DMS 273 (cell line): Measurements from ENCODE around the gene ZXDC.

Experiments
- DNase-seq: peaks from one replicate; lab custom pipeline; 2025; ENCODE audit not compliant: unreplicated experiment; lab: John Stamatoyannopoulos, UW

ZXDC gene

DNA sequence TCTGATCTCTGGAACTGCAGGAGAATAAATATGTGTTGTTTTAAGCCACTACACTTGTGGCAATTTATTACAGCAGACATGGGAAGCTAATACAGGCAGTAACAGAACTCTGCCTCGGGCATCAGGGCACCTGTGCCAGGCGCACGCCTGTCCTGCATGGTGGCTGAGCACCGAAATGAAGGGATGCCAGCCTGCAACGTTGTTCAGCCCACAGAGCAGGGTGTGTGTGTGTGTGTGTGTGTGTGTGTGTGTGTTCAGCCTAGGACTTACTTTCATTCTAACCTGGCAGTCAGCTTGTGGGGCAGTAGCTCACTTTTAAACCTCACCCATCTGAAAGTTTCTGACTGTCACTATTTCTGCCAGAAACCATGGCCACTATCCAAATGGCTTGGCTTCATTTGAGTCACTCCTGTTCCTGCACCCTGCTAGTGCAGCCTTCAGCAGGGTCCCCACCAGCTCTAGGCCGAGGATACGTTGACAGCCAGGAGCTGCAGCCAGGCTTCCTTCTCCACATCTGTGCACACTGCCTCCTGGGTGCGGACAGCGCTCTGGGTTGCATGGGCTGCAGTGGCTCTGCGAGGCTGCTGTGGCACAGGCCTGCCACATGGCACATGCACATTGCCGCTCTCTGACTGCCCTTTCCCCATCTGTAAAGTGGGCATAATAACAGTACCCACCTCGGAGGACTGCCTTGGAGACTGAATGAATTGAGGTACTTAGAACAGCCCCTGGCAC, 37.4 kb upstream of the ZXDC start:
- no peak for DNase-seq

DNA sequence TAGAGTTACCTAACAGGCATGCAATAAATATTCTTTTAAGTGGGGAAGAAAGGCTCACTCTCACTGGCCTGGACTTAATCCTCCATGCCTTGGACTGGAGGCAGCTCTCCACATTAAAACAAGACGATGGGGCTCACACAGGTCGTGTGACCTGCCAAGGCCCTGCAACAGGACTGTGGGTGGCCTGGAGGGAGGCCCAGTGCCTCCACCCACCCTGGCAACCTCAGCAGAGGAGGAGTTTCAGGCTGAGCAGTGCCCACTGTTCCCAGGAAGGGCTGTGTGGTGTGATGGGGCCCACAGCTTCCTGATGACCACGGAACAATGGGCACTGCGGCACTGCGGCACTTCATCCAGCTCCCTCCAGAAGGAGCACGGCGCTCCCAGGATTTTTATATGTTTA, 36.3 kb upstream of the ZXDC start:
- no peak for DNase-seq

DNA sequence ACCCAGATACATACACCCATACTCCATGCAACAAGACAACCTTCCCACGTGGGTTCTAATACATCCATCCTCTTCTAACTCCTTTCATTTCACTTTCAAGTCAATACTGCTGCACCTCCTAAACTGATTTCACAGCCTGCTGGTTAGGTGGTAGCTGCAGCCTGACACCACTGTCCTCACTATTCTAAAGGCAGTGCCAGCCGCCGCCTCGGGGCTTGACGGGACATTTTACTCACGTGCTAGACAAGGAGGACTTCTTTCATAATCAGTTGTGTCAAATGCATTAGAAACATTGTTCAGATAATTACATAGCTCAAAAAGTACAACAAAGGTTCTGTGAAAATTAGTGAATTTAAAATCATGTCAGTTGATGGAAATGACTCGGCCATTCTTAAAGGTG, 35.6 kb upstream of the ZXDC start:
- DNase-seq = no peak

DNA sequence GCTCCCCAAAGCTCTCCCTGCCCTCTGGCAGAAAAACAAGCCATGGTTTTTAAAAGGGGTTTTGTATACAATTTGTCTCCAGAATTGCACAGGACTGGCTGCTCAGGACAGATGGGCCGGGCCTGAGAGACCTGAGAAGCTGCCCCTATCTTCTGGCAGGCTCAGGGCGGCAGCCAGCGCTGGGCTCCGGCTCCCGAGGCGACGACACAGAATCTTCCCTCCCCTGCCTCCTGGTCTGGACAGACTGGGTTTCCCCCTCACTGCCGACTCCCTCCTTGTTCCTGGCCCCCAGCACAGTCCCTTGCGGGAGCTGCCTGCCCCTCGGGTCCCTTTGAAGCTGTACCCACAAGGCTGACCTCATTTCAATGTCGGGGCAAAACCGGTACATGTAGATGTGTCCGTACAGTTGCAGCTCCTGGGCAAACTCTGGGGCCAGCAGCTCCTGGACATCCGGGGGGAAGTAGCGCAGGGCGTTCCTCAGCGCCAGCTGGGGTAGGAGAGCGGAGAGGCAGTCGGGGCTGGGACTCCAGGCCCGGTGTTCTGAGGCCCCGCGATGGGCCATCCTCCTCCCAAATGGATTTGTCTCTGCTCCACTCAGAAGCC, 34.7 kb upstream of the ZXDC start:
- DNase-seq = peak; percentile 52

DNA sequence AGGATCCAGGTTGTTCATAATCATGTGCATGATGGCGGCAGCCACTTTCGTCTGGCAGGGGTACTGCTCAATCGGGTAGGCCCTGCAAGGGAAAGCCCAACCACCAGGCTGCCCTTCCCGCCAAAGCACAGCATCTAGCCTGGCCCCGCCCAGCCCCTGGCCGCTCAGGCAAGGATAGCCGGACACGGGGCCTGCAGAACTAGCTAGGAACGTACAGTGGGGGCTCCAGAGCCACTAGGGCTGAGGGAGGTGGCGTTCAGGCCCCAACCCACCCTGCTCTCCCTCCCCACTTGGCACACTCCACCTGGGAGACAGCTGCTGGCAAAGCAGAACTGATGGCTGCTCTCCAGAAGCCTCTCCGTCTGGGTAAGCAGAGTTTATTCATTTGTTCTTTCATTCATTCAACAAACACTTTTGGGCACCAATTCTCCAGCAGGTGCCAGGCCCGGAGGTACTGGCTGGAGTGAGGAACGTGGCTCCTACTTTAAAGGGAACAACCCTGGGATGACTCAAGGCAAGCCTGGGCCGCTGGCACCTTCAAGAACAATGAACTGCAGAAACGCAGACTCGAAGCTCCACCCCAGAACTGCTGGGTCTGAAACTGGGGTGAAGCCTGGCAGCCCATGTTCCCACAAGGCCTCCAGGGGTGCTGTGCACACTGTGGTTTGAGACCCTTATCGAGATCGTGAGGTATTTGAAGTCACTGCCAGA, 34.1 kb upstream of the ZXDC start:
- DNase-seq = peak; percentile 78

DNA sequence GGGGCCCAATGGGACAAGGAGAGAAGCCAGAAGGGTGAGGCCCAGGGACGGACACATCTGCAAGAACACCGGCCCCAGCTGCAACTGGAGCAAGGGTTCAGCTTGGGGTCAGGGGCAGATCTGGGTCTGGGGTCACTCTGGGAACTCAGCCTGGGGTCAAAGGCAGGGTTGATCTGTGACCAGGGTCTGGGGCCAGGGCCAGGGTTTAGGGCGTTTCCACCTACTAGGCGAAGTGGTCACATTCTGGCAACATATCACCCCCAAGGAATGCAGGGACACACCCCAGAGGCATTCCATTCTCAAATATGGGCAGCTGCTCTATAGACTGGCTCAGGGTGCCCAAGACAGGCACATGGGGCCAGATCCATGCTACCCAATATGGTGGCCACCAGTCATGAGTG, 32.9 kb upstream of the ZXDC start:
- no peak for DNase-seq

DNA sequence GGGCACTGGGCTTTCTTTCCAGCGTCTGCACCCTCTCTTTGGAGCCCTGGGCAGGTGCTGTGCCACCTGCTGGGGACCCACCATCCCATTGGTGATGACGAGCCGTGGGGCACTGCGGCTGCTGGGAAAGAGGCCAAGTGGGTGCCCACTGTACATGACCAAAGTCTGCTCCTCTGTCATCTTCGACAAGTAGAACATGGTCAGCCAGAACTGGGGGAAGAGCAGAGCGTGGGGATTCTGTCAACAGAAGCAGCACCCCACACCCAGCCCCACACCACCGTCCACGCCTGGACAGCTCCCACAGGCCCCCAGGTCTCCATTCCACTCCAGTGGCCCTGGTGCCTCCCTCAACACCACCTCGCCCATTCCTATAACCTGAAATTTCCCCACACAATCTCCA, 32.2 kb upstream of the ZXDC start:
- DNase-seq = no peak

DNA sequence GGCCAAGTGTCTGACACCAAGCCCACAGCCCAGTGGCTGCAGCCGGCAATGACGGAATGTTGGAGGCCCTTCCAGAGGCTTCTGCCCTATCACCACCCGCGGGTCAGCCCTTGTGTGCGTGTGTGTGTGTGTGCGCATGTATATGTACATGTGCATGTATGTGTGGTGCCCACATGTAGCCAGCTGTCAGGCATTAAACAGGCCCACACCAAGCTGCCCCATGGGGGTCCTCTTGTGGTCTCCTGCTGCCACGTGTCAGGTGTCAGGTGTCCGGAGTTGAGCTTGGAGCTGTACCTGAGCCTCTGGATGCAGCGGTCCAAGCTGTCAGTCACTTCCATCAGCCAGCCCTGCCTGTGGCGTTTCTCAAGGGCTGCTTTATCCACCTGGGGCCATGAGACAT, 28.0 kb upstream of the ZXDC start:
- no peak for DNase-seq

DNA sequence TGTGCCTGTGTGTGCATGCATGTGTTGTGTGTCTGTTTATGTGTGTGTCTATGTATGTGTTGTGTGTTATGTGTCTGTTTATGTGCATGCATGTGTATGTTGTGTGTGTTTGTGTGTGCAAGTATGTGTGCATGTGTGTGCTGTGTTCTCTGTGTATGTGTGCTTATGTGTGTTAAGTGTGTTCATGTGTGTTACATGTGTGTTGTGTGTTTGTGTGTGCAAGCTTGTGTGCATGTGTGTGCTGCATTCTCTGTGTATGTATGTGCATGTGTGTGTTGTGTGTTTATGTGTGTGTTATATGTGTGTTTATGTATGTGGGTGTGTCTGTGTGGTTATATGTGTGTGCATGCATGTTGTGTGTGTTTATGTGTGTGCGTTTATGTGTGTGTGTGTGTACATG, 27.0 kb upstream of the ZXDC start:
- no peak for DNase-seq

DNA sequence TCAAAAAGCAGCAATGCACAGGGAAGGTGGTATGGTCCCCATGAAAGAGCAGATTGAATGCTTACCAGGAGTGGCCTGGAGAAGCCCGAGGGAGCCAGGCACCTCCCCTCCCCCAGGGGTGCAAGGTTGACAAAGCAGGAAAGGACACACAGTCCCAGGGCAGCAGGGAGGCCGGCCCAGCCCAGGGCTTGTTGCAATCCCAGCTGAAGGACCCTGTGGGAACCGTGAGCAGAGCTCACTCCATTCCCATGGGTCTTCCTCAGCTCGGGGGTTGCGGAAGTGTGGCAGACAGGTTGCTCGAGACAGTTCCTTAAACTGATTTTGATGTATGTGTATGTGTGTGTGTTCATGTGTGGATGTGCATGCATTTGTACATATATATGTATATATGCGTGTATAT, 26.0 kb upstream of the ZXDC start:
- peak; percentile 24 for DNase-seq

DNA sequence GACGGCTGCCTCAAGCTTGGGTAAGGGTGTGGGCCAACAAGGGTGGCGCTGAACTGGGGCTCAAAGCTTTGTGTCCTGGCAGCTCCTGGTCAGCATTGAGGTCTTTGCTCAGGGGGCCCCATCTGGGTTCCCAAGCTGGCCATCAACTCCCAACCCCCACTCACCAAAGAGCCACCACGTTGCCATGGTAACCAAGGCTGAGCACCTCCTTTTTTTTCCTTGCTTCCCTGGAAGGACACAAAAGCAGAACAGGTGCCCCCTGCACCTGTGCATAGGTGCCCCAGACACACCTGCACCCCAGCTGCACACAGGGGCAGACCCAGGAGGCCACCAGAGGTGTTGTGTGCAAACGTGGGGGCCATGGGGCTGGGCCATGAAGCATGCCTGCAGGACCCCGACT, 25.4 kb upstream of the ZXDC start:
- peak; percentile 36 for DNase-seq

DNA sequence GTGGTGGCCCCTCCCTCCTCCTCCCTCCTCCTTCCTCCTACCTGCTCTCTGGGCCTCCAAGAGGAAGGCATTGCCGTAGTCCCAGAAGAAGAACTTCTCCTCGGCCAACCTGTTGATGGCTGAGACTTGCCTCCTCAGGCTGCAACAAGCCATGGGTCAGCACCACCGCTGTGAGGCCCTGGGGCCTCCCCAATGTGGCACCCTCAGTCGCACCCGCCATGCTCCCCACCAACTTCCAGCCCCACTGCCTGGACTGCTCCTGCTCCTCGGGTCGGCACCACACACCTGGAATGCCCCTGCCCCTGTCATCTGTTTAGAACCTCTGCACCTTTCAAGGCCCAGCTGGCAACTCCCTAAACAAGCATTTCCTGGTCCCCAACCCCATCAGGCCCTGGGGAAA, 24.3 kb upstream of the ZXDC start:
- no peak for DNase-seq

DNA sequence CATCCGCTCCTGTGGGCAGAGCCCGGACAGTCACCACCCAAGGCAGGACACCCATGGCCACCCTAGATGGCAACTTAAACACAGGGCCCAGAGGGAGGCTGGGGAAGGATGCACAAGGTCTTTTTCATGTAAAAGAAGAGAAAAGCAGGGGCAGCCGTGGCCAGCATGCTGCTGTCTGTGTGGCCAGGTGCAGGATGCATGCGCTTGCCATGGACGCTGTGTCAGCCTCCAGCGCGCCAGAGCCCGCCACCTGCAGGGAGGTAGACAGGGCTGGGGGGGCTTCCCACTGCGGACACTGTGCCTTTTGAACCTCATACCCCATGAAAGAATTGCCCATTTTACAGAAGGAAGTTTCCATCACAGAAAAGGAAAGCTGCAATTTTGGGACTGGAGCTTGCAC, 23.7 kb upstream of the ZXDC start:
- no peak for DNase-seq

DNA sequence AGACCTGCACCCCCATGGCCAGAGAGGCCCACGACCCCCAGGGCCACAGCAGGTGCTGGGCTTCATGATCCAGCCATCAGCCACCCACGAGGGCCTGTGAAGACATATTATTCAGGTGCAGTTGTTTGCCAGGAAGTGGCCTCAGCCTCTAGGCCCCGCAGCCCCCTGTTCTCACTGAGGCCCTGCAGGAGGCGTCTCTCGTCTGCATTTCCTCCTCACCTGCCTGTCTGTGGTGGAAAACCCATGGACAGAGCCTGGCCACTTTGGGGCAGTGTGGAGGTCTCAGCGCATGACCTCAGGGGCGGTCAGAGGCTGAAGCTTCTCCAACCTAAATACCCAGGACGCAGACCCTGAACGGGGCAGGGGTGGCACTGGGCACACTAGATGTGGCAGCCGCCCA, 23.2 kb upstream of the ZXDC start:
- no peak for DNase-seq

DNA sequence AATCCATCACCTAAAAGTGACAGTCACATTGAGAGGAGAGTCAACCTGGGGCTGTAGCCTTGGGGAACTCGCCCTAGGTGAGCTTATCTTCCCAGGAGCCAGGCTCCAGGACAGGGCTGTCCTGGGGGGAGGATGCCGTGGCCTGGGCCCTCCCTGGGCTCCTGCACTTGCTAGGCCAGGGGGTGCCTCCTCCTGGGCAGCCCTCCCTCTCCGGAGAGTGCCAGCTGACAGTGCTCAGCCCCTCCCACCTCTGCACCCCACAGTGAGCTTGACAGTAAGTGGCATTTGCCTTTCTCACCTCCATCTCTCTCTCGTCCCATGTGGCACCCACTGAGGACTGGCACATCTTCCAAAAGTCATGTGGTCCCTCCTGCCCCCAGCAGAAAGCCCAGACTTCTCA, 22.8 kb upstream of the ZXDC start:
- no peak for DNase-seq

DNA sequence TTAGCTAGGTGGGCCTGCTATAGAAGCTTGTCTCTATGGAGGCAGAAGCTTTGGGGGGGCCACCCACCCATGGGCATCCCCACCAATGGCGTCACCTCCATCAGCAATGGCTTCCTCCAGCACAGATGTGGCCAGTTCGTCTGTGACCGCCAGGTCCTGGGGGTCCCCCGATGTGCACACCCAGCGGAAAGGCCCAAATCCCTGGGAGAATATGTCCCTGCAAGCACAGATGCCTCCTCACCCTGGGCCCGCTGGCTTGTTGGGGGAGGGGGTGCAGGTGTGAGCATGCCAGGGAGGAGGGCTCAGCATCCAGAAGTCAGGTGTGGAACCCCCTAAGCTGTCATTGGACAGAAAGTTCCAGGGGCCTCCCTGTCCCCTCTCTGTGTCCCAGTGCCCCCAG, 22.3 kb upstream of the ZXDC start:
- no peak for DNase-seq

DNA sequence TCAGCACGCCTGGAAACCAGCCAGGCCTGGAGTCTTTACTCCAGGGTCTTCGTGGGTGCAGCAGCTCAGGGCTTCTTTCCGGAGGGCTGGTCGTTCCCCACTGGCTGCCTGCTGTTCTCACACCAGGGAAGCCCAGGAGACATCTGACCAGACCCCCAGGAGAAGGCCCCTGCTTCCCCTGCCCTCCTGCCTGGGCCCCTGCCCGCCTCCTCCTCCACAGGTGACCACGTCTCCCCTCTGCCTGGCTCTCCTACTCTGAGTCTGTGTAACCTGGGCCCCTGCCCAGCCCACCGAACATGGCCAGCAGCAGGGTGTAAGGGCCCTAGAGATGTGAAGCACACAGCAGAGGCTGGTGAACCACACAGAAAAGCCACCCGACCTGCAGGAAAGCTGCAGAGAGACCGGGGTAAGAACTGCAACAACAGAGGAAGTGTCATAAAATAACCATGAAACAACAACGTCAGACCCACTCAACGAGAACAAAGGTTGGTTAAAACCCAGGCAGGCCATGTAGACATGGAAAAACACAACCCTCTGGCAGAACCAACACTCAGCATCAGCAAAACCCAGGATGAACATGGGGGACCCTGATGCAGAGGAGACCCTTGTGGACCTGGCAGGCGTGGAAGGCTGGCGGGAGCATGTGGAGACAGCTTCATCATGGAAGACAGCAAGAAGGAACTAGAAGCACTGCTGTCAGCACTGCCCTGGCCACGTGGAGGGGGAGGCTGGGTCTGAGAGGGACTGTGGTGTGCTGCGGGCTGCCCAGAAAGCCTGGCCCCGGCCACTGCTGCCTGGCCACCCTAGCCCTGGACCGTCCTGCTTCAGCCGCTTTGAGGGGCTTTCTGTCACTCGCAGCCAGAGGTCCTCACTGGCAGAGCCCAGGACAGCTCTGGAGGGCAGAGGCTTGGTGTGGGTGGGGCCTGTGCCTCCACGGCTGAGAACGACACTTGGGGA, 21.5 kb upstream of the ZXDC start:
- no peak for DNase-seq

DNA sequence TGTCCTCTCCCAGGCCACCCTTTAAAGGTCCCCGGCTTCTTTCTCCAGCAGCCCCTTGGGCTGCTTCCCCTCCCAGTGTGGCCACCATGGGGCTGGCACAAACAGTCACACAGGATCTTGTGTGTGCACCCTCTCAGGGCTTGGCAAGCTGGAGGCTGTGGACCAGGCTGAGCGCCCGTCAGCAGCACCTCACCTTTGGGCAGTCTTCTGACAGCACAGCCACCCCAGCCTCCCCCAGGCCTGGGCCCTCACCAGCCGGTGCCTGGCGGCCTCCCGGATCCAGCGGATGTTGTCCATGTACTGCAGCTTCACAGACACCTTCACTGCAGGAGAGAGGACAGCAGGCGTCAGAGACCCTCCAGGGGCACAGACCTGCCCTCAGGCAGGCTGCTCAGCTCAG, 20.1 kb upstream of the ZXDC start:
- DNase-seq = no peak

DNA sequence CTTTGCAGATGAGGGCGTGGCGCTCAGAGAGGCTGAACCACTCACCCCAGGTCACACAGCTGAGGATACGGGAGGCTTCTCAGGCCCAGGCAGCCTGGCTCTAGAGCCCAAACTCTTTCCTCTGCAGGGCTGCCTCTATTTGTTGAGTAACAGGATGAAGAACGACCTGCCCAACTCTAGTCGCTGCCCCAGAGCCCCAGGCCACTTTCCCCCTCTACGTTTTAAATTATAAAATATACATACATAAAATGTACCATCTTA, 19.2 kb upstream of the ZXDC start:
- DNase-seq = no peak

DNA sequence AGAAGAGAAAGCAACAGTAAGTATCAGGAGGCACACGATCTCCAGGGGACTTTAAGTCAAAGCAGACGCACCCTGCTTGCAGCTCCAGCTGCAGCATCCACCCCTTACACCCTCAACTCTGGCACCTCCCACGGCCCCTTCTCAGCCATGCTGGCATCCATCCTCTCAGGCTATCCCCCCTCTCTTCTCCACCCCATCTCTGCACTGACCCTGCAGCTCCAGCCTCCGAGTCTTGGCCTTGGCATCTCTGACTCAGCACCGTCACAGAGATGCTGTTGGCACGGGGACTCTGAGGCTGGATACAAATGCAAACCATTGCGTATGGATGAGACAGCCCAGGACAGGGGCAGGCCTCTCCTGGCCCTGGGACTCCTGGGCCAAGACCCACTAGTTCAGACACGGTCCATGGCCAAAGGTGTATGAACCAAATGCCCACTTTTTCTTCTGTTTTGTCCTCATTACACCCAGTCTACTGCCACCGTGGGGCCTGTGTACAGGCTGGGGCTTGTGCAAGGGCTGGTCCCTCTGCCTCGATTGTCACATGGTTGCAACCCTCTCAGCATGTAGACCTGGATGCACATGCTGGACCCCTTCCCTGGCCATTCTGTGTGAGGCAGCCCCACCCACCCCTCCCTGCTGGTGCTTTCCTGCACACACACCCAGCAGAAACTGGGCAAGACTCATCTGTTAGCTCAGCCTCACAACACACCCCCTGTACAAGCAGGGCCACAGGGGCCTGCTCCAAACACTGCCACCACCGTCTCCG, 18.7 kb upstream of the ZXDC start:
- DNase-seq = no peak

DNA sequence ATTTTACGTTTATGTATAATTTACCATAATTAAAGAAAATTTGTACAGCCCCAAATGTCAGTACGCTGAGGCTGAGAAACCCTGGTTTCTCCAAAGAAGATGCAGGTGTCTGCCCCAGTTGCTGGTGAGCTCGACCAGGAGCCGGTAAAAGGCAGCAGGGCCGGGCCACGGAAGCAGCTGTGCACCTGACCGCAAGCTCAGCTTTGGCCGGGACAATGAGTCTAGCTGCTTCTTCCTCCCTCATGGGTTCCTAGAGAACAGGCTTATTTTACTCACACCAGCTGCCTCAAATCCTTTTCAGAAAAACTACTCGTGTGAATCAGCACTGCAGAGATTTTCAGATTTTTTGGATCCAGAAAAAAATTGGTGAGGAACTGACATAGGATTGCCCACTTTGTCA, 18.0 kb upstream of the ZXDC start:
- no peak for DNase-seq
